Heart left ventricle (tissue), 16 donors: ENCODE measurements around the gene TNFAIP3. TPM values are rescaled to one million over a fixed set of nuclear protein-coding genes. Genes with fewer than 3 reads are reported as not detected.

Experiments
- ATAC-seq, 4 donors: fragments of 200-7000 bp; cut with Tn5 transposase; one replicate each; pipeline ENCODE4 v1.9.1; 2020 to 2022; ENCODE audit warnings: moderate library complexity in 4 of 4, mild to moderate bottlenecking in 3 of 4, moderate number of reproducible peaks in 1 of 4
- DNase-seq, 5 donors: peaks; one replicate each; pipeline ENCODE4 v3.0.0-alpha.2; 2020
- H3K27ac ChIP-seq, 12 donors: fragments of 200-600 bp; sonication (generic) in 4 of 12; one replicate each; pipeline versions ENCODE4 v1.5.0 to v1.8.0; 2016 to 2022; ENCODE audit warnings: mild to moderate bottlenecking in 2 of 12
- H3K27me3 ChIP-seq, 9 donors: fragments of 200-600 bp; sonication (generic) in 2 of 9; one replicate each; pipeline versions ENCODE4 v1.5.1 to v1.8.0; 2016 to 2022; ENCODE audit warnings: mild to moderate bottlenecking in 3 of 9
- H3K36me3 ChIP-seq, 9 donors: fragments of 200-600 bp; sonication (generic) in 2 of 9; one replicate each; pipeline versions ENCODE4 v1.5.0 to v1.8.0; 2018 to 2022; ENCODE audit warnings: mild to moderate bottlenecking in 2 of 9
- H3K4me1 ChIP-seq, 12 donors: fragments of 200-600 bp; sonication (generic) in 4 of 12; one replicate each; pipeline versions ENCODE4 v1.5.0 to v1.8.0; 2016 to 2022; ENCODE audit warnings: mild to moderate bottlenecking in 3 of 12
- H3K4me3 ChIP-seq, 12 donors: fragments of 200-600 bp; sonication (generic) in 4 of 12; one replicate each; pipeline versions ENCODE4 v1.5.0 to v1.8.0; 2017 to 2022; ENCODE audit warnings: mild to moderate bottlenecking in 9 of 12, moderate library complexity in 4 of 12
- H3K9me3 ChIP-seq, 12 donors: fragments of 200-600 bp; sonication (generic) in 4 of 12; one replicate each; pipeline versions ENCODE4 v1.5.0 to v1.8.0; 2016 to 2022; ENCODE audit warnings: mild to moderate bottlenecking in 1 of 12
- POLR2A ChIP-seq, 2 donors: fragments of 450-650 bp; IDR thresholded peaks; one replicate each; pipeline ENCODE4 v1.6.1; 2017; ENCODE audit warnings: antibody characterized with exemption in 2 of 2, mild to moderate bottlenecking in 2 of 2, moderate library complexity in 2 of 2
- WGBS, 4 donors: extraction: QIAGEN DNeasy Blood & Tissue Kit in 2 of 4; methylation state at CpG; one replicate each; pipeline versions ENCODE4 v1.1.5 to v1.1.7; 2013 to 2018; 5-methylcytosine and 5-hydroxymethylcytosine counted together
- intact Hi-C, 10 donors: fragments of 100-400 bp; cut with DNase I; formaldehyde crosslinking; loops; one replicate each; pipeline versions ENCODE4 v1.11.1 to v1.14.2; 2022
- polyA plus RNA-seq, 2 donors: library from polyadenylated mRNA; stranded (reverse); fragments of 200-250 nt; gene quantifications; one replicate each; pipeline ENCODE4 v1.2.3, GENCODE V29; 2013
- total RNA-seq, 9 donors: library from RNA; depleted of rRNA in 2 of 9; stranded (reverse); fragments of >200 nt in 2 of 9; fragmentation: NEBNext Ultra II Directional in 3 of 9; extraction: Animal tissue kit (Norgen Biotek cat#: 25700) in 3 of 9; gene quantifications; one replicate each; pipeline versions ENCODE4 v1.1.0 to v1.2.4, GENCODE V29; 2016 to 2023
- TF ChIP-seq, protein P1 (sequence below), 12 donors: fragments of 200-600 bp; sonication (generic) in 4 of 12; IDR thresholded peaks; one replicate each; pipeline versions ENCODE4 v1.5.0 to v1.8.0; 2018 to 2022; ENCODE audit warnings: antibody characterized with exemption in 12 of 12, mild to moderate bottlenecking in 5 of 12
- donor health status: ischemic (EF 13 %, LVEDD 7.1; RV severe dilation, severe dysfunction).
- donor health status: healthy with polysubstance abuse.
- donor health status: DM: no; HTN: yes; CAD: no.
- donor health status: DM: no; HTN: no; CAD: no.
- donor health status: ischemic (EF 25% LVEDD 6.9; RV normal size, moderate dysfunction).
- donor health status: ischemic (EF 25% LVEDD 5.7; RV mildly dilated, moderate dysfunction).
- donor health status: healthy.
- donor health status: DM: yes; HTN: yes; CAD: no.
- donor health status: ischemic (EF 35%, LVEDD 5.7; RV mildly dilated, moderate dysfunction).
- donor health status: nonischemic (EF 11% LVEDD 7.7; RV severe dilation, severe dysfunction).
- donor health status: DM: yes; HTN: yes; CAD: no.
- donor health status: PGD.
- donor health status: ischemic (EF 29% LVEDD 5.4; RV normal size, mild dysfunction).
- donor health status: nonischemic (EF 23%, LVEDD 6.1; RV moderate dilation, normal function).

TNFAIP3 gene
- total and polyA plus RNA-seq, 11 donors = 3.0 to 33.7 (median 4.7) TPM

DNA sequence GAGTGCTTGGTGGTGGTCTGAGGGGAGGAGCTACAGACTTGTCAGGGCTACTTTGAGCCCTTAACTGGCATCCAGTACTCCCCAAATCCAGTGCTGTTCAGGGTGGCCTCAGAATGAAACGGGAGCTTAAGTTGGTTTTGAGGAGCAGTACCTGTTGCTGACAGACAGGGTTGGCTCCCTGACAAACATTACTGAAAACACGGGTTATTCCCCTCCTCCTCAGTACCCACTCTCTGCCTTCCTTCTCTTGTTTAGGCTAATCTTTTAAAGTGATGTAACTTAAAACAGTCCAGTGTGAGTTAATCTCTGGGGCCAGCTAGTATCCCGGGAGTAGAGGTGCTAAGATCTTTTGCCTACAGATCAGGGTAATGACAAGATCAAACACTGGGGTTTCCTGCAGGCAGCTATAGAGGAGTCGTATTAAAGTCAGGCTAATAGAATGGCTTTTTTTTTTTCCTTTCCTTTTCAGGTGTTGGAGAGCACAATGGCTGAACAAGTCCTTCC is 3.7 kb downstream of the TNFAIP3 start:
- Histone ChIP-seq H3K9me3 (no peaks in the 10 kb centered on the region), H3K27me3 (no peaks in the 10 kb centered on the region), H3K4me1 (peaks cover 4 to 74% (median 36%) of the 10 kb centered on the region in 12 donors), H3K36me3 (peaks cover 0 to 36% (median 18%) of the 10 kb centered on the region in 9 donors), H3K4me3 (peak overlapping the region in 7 of 12 donors; percentile 6 to 98 (median 22)), H3K27ac (peak overlapping the region in 7 of 12 donors; percentile 3 to 82 (median 22))
- intact Hi-C loops = loop anchor here in 2 of 10 donors (2.0 to 10.0 kb wide), 2 partner anchors 64 to 68 kb away; no protein-coding TSS in a partner anchor
- 37 to 49% (median 43%) methylated on average over 4 of the region's 4 CpGs for WGBS, 4 donors
- DNase-seq = no peak
- ATAC-seq = no peak
- TF ChIP-seq POLR2A (IDR thresholded peaks at IDR 0.05) = no peak
- TF ChIP-seq, protein P1, sequence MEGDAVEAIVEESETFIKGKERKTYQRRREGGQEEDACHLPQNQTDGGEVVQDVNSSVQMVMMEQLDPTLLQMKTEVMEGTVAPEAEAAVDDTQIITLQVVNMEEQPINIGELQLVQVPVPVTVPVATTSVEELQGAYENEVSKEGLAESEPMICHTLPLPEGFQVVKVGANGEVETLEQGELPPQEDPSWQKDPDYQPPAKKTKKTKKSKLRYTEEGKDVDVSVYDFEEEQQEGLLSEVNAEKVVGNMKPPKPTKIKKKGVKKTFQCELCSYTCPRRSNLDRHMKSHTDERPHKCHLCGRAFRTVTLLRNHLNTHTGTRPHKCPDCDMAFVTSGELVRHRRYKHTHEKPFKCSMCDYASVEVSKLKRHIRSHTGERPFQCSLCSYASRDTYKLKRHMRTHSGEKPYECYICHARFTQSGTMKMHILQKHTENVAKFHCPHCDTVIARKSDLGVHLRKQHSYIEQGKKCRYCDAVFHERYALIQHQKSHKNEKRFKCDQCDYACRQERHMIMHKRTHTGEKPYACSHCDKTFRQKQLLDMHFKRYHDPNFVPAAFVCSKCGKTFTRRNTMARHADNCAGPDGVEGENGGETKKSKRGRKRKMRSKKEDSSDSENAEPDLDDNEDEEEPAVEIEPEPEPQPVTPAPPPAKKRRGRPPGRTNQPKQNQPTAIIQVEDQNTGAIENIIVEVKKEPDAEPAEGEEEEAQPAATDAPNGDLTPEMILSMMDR (IDR thresholded peaks at IDR 0.05) = no peak

GRCh38 chr6:137871291-137871690 is 4.2 kb downstream of the TNFAIP3 start:
- 82 to 89% (median 85%) methylated on average over 11 of the region's 11 CpGs for WGBS, 4 donors
- peak overlapping the region in 6 of 12 donors; percentile 11 to 82 (median 22) for H3K27ac ChIP-seq

DNA sequence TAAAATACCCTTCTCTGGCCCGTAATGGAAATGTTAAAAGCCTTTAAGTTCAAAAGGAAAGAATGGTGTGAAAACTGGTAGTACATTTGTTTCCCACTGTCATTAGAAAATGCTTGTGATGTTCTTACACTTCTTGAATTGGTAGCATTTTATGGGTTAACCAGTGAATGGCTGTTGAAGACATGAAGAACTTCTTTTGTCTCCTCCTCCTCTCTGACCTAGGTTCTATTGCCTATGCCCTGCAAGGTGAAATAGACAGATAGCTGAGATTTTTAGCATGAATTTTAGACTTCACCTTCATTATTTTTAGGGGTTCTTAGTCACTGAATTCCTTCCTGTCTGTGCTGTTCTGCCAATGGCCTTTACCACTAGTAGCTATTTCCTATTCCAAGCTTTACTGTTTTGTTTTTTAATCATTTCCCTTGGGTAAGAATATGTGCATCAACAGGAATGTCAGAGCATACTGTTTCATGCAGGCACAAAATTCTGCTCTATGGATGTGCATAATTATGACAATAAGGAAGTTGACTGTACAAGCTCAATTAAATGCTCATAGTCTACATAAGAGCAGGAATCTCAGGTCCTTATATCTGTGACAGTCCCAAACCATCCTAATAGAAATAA is 4.9 kb downstream of the TNFAIP3 start:
- no peaks in the 10 kb centered on the region for H3K9me3 ChIP-seq
- WGBS, 4 donors = 87 to 97% (median 94%) methylated on average over 1 of the region's 1 CpG
- H3K27ac ChIP-seq = peak overlapping the region in 5 of 12 donors; percentile 3 to 82 (median 57)
- H3K36me3 ChIP-seq = peaks cover 0 to 47% (median 30%) of the 10 kb centered on the region in 9 donors
- intact Hi-C loops = loop anchor here in 2 of 10 donors (2.0 to 10.0 kb wide), 2 partner anchors 63 to 67 kb away; no protein-coding TSS in a partner anchor
- H3K27me3 ChIP-seq = no peaks in the 10 kb centered on the region
- peak overlapping the region in 2 of 12 donors; percentile 27 to 98 for H3K4me3 ChIP-seq
- peaks cover 0 to 76% (median 31%) of the 10 kb centered on the region in 12 donors for H3K4me1 ChIP-seq
- TF ChIP-seq, protein P1 (IDR thresholded peaks at IDR 0.05) = no peak
- TF ChIP-seq POLR2A (IDR thresholded peaks at IDR 0.05) = no peak
- DNase-seq (no peak), ATAC-seq (no peak)

More at GRCh38 chr6:137871291-137871690, 4.2 kb downstream of the TNFAIP3 start:
- no peak for ATAC-seq
- no peak for DNase-seq
- Histone ChIP-seq H3K9me3 (no peaks in the 10 kb centered on the region), H3K4me1 (peaks cover 1 to 72% (median 34%) of the 10 kb centered on the region in 12 donors), H3K27me3 (no peaks in the 10 kb centered on the region), H3K4me3 (peak overlapping the region in 6 of 12 donors; percentile 7 to 98 (median 24)), H3K36me3 (peaks cover 0 to 41% (median 23%) of the 10 kb centered on the region in 9 donors)
- TF ChIP-seq POLR2A (IDR thresholded peaks at IDR 0.05) = no peak
- TF ChIP-seq, protein P1 (IDR thresholded peaks at IDR 0.05) = no peak
- intact Hi-C loops = loop anchor here in 2 of 10 donors (2.0 to 10.0 kb wide), 2 partner anchors 64 to 68 kb away; no protein-coding TSS in a partner anchor

GRCh38 chr6:137872581-137873115 is 5.6 kb downstream of the TNFAIP3 start:
- WGBS, 4 donors = 77 to 83% (median 81%) methylated on average over 2 of the region's 2 CpGs
- no peaks in the 10 kb centered on the region for H3K27me3 ChIP-seq
- peak overlapping the region in 5 of 12 donors; percentile 8 to 98 (median 27) for H3K4me3 ChIP-seq
- H3K4me1 ChIP-seq = peaks cover 0 to 83% (median 31%) of the 10 kb centered on the region in 12 donors
- DNase-seq (no peak), ATAC-seq (no peak)
- TF ChIP-seq POLR2A (IDR thresholded peaks at IDR 0.05) = no peak
- TF ChIP-seq, protein P1 (IDR thresholded peaks at IDR 0.05) = no peak
- intact Hi-C loops = loop anchor here in 1 of 10 donors (10.0 kb wide), 1 partner anchor 62 kb away; no protein-coding TSS in a partner anchor
- H3K9me3 ChIP-seq = no peaks in the 10 kb centered on the region
- H3K36me3 ChIP-seq = peaks cover 0 to 54% (median 37%) of the 10 kb centered on the region in 9 donors
- peak overlapping the region in 8 of 12 donors; percentile 3 to 82 (median 46) for H3K27ac ChIP-seq
